ENCODE data around the gene CIZ1. TPM values are rescaled to one million over a fixed set of nuclear protein-coding genes. Genes with fewer than 3 reads are reported as not detected.
A peak's percentile ranks its signal among the peaks of the same experiment; 100 is the strongest.

The CIZ1 gene
- total and polyA plus RNA-seq, 9 of the 15 experiments (the other 6 are each of a cell fraction or from before 2014, with no cell fraction given) = 6.6 to 329 (median 87.8) TPM

GRCh38 chr9:128218518-128219389 is 27.4 kb upstream of the CIZ1 start (continued):
- TF ChIP-seq POLR2H (tag; IDR thresholded peaks at IDR 0.05; ENCODE audit: low read depth) (no peak), CREB3L1 (IDR thresholded peaks at IDR 0.05; ENCODE audit: borderline replicate concordance, low read depth) (no peak), ZNF134 (CRISPR knock-in tag; conservative IDR thresholded peaks at IDR 0.05) (no peak), ETV1 (tag; conservative IDR thresholded peaks at IDR 0.05; ENCODE audit: low read depth) (peak; percentile 95), KDM2B (CRISPR knock-in tag; IDR thresholded peaks at IDR 0.05) (peak; percentile 86; the same call in 1 of the 2 replicates), NFE2 (IDR thresholded peaks at IDR 0.05; ENCODE audit: low read depth) (no peak), SETDB1 (IDR thresholded peaks at IDR 0.05; ENCODE audit: low read length) (peak; percentile 68), RFX5 (IDR thresholded peaks at IDR 0.05; ENCODE audit: low read depth, low read length) (no peak), E2F3 (CRISPR knock-in tag; IDR thresholded peaks at IDR 0.05) (peak; percentile 74), PYGO2 (tag; IDR thresholded peaks at IDR 0.05) (no peak), BMI1 (IDR thresholded peaks at IDR 0.05; ENCODE audit: low read length) (no peak)
- TF ChIP-seq, protein P1, sequence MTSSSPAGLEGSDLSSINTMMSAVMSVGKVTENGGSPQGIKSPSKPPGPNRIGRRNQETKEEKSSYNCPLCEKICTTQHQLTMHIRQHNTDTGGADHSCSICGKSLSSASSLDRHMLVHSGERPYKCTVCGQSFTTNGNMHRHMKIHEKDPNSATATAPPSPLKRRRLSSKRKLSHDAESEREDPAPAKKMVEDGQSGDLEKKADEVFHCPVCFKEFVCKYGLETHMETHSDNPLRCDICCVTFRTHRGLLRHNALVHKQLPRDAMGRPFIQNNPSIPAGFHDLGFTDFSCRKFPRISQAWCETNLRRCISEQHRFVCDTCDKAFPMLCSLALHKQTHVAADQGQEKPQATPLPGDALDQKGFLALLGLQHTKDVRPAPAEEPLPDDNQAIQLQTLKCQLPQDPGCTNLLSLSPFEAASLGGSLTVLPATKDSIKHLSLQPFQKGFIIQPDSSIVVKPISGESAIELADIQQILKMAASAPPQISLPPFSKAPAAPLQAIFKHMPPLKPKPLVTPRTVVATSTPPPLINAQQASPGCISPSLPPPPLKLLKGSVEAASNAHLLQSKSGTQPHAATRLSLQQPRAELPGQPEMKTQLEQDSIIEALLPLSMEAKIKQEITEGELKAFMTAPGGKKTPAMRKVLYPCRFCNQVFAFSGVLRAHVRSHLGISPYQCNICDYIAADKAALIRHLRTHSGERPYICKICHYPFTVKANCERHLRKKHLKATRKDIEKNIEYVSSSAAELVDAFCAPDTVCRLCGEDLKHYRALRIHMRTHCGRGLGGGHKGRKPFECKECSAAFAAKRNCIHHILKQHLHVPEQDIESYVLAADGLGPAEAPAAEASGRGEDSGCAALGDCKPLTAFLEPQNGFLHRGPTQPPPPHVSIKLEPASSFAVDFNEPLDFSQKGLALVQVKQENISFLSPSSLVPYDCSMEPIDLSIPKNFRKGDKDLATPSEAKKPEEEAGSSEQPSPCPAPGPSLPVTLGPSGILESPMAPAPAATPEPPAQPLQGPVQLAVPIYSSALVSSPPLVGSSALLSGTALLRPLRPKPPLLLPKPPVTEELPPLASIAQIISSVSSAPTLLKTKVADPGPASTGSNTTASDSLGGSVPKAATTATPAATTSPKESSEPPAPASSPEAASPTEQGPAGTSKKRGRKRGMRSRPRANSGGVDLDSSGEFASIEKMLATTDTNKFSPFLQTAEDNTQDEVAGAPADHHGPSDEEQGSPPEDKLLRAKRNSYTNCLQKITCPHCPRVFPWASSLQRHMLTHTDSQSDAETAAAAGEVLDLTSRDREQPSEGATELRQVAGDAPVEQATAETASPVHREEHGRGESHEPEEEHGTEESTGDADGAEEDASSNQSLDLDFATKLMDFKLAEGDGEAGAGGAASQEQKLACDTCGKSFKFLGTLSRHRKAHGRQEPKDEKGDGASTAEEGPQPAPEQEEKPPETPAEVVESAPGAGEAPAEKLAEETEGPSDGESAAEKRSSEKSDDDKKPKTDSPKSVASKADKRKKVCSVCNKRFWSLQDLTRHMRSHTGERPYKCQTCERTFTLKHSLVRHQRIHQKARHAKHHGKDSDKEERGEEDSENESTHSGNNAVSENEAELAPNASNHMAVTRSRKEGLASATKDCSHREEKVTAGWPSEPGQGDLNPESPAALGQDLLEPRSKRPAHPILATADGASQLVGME (CRISPR knock-in tag; IDR thresholded peaks at IDR 0.05) = peak; percentile 79; the same call in 1 of the 2 replicates
- TF ChIP-seq, protein P2, sequence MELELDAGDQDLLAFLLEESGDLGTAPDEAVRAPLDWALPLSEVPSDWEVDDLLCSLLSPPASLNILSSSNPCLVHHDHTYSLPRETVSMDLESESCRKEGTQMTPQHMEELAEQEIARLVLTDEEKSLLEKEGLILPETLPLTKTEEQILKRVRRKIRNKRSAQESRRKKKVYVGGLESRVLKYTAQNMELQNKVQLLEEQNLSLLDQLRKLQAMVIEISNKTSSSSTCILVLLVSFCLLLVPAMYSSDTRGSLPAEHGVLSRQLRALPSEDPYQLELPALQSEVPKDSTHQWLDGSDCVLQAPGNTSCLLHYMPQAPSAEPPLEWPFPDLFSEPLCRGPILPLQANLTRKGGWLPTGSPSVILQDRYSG (tag; conservative IDR thresholded peaks at IDR 0.05; ENCODE audit: low read depth) = no peak
- TF ChIP-seq, protein P3, sequence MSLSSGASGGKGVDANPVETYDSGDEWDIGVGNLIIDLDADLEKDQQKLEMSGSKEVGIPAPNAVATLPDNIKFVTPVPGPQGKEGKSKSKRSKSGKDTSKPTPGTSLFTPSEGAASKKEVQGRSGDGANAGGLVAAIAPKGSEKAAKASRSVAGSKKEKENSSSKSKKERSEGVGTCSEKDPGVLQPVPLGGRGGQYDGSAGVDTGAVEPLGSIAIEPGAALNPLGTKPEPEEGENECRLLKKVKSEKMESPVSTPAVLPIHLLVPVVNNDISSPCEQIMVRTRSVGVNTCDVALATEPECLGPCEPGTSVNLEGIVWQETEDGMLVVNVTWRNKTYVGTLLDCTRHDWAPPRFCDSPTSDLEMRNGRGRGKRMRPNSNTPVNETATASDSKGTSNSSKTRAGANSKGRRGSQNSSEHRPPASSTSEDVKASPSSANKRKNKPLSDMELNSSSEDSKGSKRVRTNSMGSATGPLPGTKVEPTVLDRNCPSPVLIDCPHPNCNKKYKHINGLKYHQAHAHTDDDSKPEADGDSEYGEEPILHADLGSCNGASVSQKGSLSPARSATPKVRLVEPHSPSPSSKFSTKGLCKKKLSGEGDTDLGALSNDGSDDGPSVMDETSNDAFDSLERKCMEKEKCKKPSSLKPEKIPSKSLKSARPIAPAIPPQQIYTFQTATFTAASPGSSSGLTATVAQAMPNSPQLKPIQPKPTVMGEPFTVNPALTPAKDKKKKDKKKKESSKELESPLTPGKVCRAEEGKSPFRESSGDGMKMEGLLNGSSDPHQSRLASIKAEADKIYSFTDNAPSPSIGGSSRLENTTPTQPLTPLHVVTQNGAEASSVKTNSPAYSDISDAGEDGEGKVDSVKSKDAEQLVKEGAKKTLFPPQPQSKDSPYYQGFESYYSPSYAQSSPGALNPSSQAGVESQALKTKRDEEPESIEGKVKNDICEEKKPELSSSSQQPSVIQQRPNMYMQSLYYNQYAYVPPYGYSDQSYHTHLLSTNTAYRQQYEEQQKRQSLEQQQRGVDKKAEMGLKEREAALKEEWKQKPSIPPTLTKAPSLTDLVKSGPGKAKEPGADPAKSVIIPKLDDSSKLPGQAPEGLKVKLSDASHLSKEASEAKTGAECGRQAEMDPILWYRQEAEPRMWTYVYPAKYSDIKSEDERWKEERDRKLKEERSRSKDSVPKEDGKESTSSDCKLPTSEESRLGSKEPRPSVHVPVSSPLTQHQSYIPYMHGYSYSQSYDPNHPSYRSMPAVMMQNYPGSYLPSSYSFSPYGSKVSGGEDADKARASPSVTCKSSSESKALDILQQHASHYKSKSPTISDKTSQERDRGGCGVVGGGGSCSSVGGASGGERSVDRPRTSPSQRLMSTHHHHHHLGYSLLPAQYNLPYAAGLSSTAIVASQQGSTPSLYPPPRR (CRISPR knock-in tag; IDR thresholded peaks at IDR 0.05; ENCODE audit: borderline replicate concordance) = no peak

Measured in K562 (cell line).